SK-N-MC (cell line): ENCODE measurements around the gene GNB3.
A peak's percentile ranks its signal among the peaks of the same experiment; 100 is the strongest.

Experiments used
- DNase-seq: peaks from one replicate; pipeline ENCODE4 v3.0.0-alpha.2; 2011; ENCODE audit warnings: low read depth, low spot score
- H3K27ac ChIP-seq: fragments of 200-600 bp; sonication (generic); 2 replicates; pipeline ENCODE4 v1.5.1; 2016; ENCODE audit warnings: mixed run types
- H3K36me3 ChIP-seq: fragments of 200-600 bp; sonication (generic); 2 replicates; pipeline ENCODE4 v1.6.1; 2017; ENCODE audit warnings: antibody characterized with exemption, low read length, mixed read lengths; ENCODE audit not compliant: insufficient read depth
- H3K4me3 ChIP-seq: fragments of 200-600 bp; sonication (generic); 2 replicates; pipeline ENCODE4 v1.5.1; 2016
- H3K9ac ChIP-seq: fragments of 200-600 bp; sonication (generic); 2 replicates; pipeline ENCODE4 v1.8.0; 2017; ENCODE audit warnings: mixed run types, mixed read lengths; ENCODE audit not compliant: insufficient read length
- H3K9me3 ChIP-seq: fragments of 200-600 bp; sonication (generic); 2 replicates; pipeline ENCODE4 v1.6.1; 2017; ENCODE audit warnings: low read depth, mild to moderate bottlenecking, antibody characterized with exemption, low read length, moderate library complexity, mixed read lengths
- EZH2 ChIP-seq: fragments of 200-600 bp; sonication (generic); IDR thresholded peaks from one replicate; pipeline ENCODE4 v1.6.1; 2017; ENCODE audit warnings: antibody characterized with exemption
- FOXP2 ChIP-seq: optimal IDR thresholded peaks from 2 replicates; pipeline ENCODE3; 2011; ENCODE audit warnings: mild to moderate bottlenecking, moderate library complexity; ENCODE audit not compliant: insufficient read depth; ENCODE audit errors: extremely low read length, control extremely low read depth
- POLR2AphosphoS5 ChIP-seq: IDR thresholded peaks from 2 replicates; pipeline ENCODE4 v1.6.1; 2012; ENCODE audit warnings: mild to moderate bottlenecking, low read depth, low read length, borderline replicate concordance

The GNB3 gene

GRCh38 chr12:6849976-6850560, 9.3 kb downstream of the GNB3 start:
- Histone ChIP-seq H3K27ac (no peak overlapping the region), H3K36me3 (peaks cover 37% of the 10 kb centered on the region), H3K9ac (peak overlapping the region; percentile 77), H3K9me3 (no peaks in the 10 kb centered on the region), H3K4me3 (peak overlapping the region; percentile 82)
- TF ChIP-seq FOXP2 (no peak), EZH2 (no peak), POLR2AphosphoS5 (no peak)
- DNase-seq: no peak

GRCh38 chr12:6850796-6851152, 10.0 kb downstream of the GNB3 start:
- H3K27ac ChIP-seq: no peak overlapping the region
- H3K4me3 ChIP-seq: peak overlapping the region; percentile 82
- DNase-seq: no peak
- peaks cover 44% of the 10 kb centered on the region for H3K36me3 ChIP-seq
- H3K9me3 ChIP-seq: no peaks in the 10 kb centered on the region
- peak overlapping the region; percentile 77 for H3K9ac ChIP-seq
- no peak for TF ChIP-seq POLR2AphosphoS5
- TF ChIP-seq FOXP2: no peak
- no peak for TF ChIP-seq EZH2

GRCh38 chr12:6851153-6851920, 10.6 kb downstream of the GNB3 start, which contains the start of gene CDCA3:
CDCA3 (minus strand) TSS chr12:6851286; CDS start chr12:6850952, 334 bp downstream.
- peak; percentile 97 for DNase-seq
- no peaks in the 10 kb centered on the region for H3K9me3 ChIP-seq
- H3K27ac ChIP-seq: peak within 1 kb of the TSS; percentile 92
- peak within 1 kb of the TSS; percentile 82 for H3K4me3 ChIP-seq
- H3K36me3 ChIP-seq: peaks cover 49% of the 10 kb centered on the region
- TF ChIP-seq EZH2: no peak
- TF ChIP-seq POLR2AphosphoS5: peak; percentile 76; the same call in 1 of the 2 replicates
- peak; percentile 53 for TF ChIP-seq FOXP2
- H3K9ac ChIP-seq: peak within 1 kb of the TSS; percentile 86

GRCh38 chr12:6851921-6852650, 11.4 kb downstream of the GNB3 start, which contains the start of gene USP5:
USP5 (plus strand) TSS chr12:6852150; CDS start chr12:6852180, 30 bp downstream.
- Histone ChIP-seq H3K27ac (peak within 1 kb of the TSS; percentile 92), H3K9me3 (no peaks in the 10 kb centered on the region), H3K36me3 (peaks cover 50% of the 10 kb centered on the region), H3K9ac (peak within 1 kb of the TSS; percentile 86), H3K4me3 (peak within 1 kb of the TSS; percentile 82)
- DNase-seq: peak; percentile 97
- peak; percentile 69; the same call in 1 of the 2 replicates for TF ChIP-seq POLR2AphosphoS5
- TF ChIP-seq FOXP2: no peak
- no peak for TF ChIP-seq EZH2

GRCh38 chr12:6852651-6853354, 12.1 kb downstream of the GNB3 start:
- H3K36me3 ChIP-seq: peaks cover 50% of the 10 kb centered on the region
- H3K9ac ChIP-seq: peak overlapping the region; percentile 80
- DNase-seq: no peak
- no peaks in the 10 kb centered on the region for H3K9me3 ChIP-seq
- no peak for TF ChIP-seq EZH2
- TF ChIP-seq POLR2AphosphoS5: no peak
- H3K4me3 ChIP-seq: peak overlapping the region; percentile 82
- H3K27ac ChIP-seq: no peak overlapping the region; the same call in 1 of the 2 replicates

GRCh38 chr12:6853626-6854025, 12.9 kb downstream of the GNB3 start:
- peak overlapping the region; percentile 82; the same call in 1 of the 2 replicates for H3K4me3 ChIP-seq
- no peaks in the 10 kb centered on the region for H3K9me3 ChIP-seq
- H3K36me3 ChIP-seq: peaks cover 52% of the 10 kb centered on the region

GRCh38 chr12:6854036-6854435, 13.3 kb downstream of the GNB3 start:
- H3K27ac ChIP-seq: no peak overlapping the region
- TF ChIP-seq FOXP2 (no peak), EZH2 (no peak), POLR2AphosphoS5 (no peak)
- no peak for DNase-seq
- H3K9me3 ChIP-seq: no peaks in the 10 kb centered on the region
- H3K9ac ChIP-seq: no peak overlapping the region
- H3K4me3 ChIP-seq: no peak overlapping the region
- peaks cover 52% of the 10 kb centered on the region for H3K36me3 ChIP-seq

More at GRCh38 chr12:6853626-6854025, 12.9 kb downstream of the GNB3 start:
- no peak for DNase-seq
- Histone ChIP-seq H3K9ac (peak overlapping the region; percentile 80), H3K27ac (no peak overlapping the region)
- TF ChIP-seq EZH2 (no peak), POLR2AphosphoS5 (no peak), FOXP2 (no peak)
